Neural progenitor cell (in vitro differentiated cells): ENCODE measurements around the gene P3H2. TPM values are rescaled to one million over a fixed set of nuclear protein-coding genes. Genes with fewer than 3 reads are reported as not detected.

ENCODE experiments used
- DNase-seq: peaks from one replicate; pipeline ENCODE4 v3.0.0-alpha.2; 2016; ENCODE audit warnings: low spot score
- H2AFZ ChIP-seq: fragments of 200-600 bp; sonication (generic); replicated peaks from 2 replicates; pipeline ENCODE4 v1.6.1; 2016; ENCODE audit warnings: antibody characterized with exemption
- H3F3A ChIP-seq: fragments of 200-600 bp; sonication (generic); 2 replicates; pipeline ENCODE4 v1.6.1; 2016; ENCODE audit warnings: antibody characterized with exemption, low read depth
- H3K27ac ChIP-seq: fragments of 200-600 bp; sonication (generic); 2 replicates; pipeline ENCODE4 v1.5.1; 2016; ENCODE audit warnings: mild to moderate bottlenecking
- H3K27me3 ChIP-seq: fragments of 200-600 bp; sonication (generic); 2 replicates; pipeline ENCODE4 v1.6.1; 2016; ENCODE audit warnings: mild to moderate bottlenecking, moderate library complexity
- H3K36me3 ChIP-seq: fragments of 200-600 bp; sonication (generic); 2 replicates; pipeline ENCODE4 v1.5.1; 2016
- H3K4me1 ChIP-seq: fragments of 200-600 bp; sonication (generic); 2 replicates; pipeline ENCODE4 v1.6.1; 2016; ENCODE audit warnings: mixed run types
- H3K4me2 ChIP-seq: fragments of 200-600 bp; sonication (generic); 2 replicates; pipeline ENCODE4 v1.6.1; 2016
- H3K4me3 ChIP-seq: fragments of 200-600 bp; sonication (generic); 2 replicates; pipeline ENCODE4 v1.5.1; 2016
- H3K79me2 ChIP-seq: fragments of 200-600 bp; sonication (generic); 2 replicates; pipeline ENCODE4 v1.6.1; 2016; ENCODE audit warnings: low read depth
- H3K9ac ChIP-seq: fragments of 200-600 bp; sonication (generic); 2 replicates; pipeline ENCODE4 v1.6.1; 2016
- H3K9me3 ChIP-seq: fragments of 200-600 bp; sonication (generic); 2 replicates; pipeline ENCODE4 v1.5.1; 2016; ENCODE audit warnings: low read depth
- H4K20me1 ChIP-seq: fragments of 200-600 bp; sonication (generic); 2 replicates; pipeline ENCODE4 v1.6.1; 2016; ENCODE audit warnings: low read depth
- H3K27ac Mint-ChIP-seq: 3 replicates; pipeline ENCODE4 v1.8.0; 2021; ENCODE audit warnings: mixed read lengths
- H3K27me3 Mint-ChIP-seq: 2 replicates; pipeline ENCODE4 v1.8.0; 2022; ENCODE audit warnings: low read depth, mild to moderate bottlenecking, inconsistent platforms, moderate library complexity, mixed read lengths; ENCODE audit not compliant: insufficient read depth
- H3K36me3 Mint-ChIP-seq: 3 replicates; pipeline ENCODE4 v1.8.0; 2021; ENCODE audit warnings: mixed read lengths
- H3K4me1 Mint-ChIP-seq: 3 replicates; pipeline ENCODE4 v1.8.0; 2021; ENCODE audit warnings: mixed read lengths
- H3K4me3 Mint-ChIP-seq: 3 replicates; pipeline ENCODE4 v1.8.0; 2021; ENCODE audit warnings: mild to moderate bottlenecking, moderate library complexity, mixed read lengths
- H3K9me3 Mint-ChIP-seq: 3 replicates; pipeline ENCODE4 v1.8.0; 2020; ENCODE audit warnings: mixed read lengths
- CTCF ChIP-seq: fragments of 200-600 bp; sonication (generic); IDR thresholded peaks from 2 replicates; pipeline ENCODE4 v1.5.1; 2017; ENCODE audit warnings: antibody characterized with exemption, mild to moderate bottlenecking
- EZH2 ChIP-seq: fragments of 200-600 bp; sonication (generic); IDR thresholded peaks from 2 replicates; pipeline ENCODE4 v1.6.1; 2017; ENCODE audit warnings: antibody characterized with exemption, mild to moderate bottlenecking, moderate library complexity
- EZH2phosphoT487 ChIP-seq: fragments of 200-600 bp; sonication (generic); IDR thresholded peaks from 2 replicates; pipeline ENCODE4 v1.6.1; 2017; ENCODE audit warnings: antibody characterized with exemption
- total RNA-seq: library from RNA; depleted of rRNA; stranded (reverse); fragments of >200 nt; gene quantifications from 2 replicates; pipeline ENCODE4 v1.2.3, GENCODE V29; 2015; ENCODE audit warnings: low replicate concordance

P3H2 gene
- total RNA-seq, 1 donor from 2014 or later = 21.4 TPM

GRCh38 chr3:190076601-190077394, 43.9 kb downstream of the P3H2 start:
- Mint-ChIP-seq H3K9me3 (no peaks in the 10 kb centered on the region), H3K4me3 (peak overlapping the region; percentile 29), H3K27ac (peak overlapping the region; percentile 96), H3K36me3 (peaks cover 3% of the 10 kb centered on the region), H3K4me1 (peaks cover 41% of the 10 kb centered on the region), H3K27me3 (no peaks in the 10 kb centered on the region)
- Histone ChIP-seq H2AFZ (no peak overlapping the region), H3K4me3 (no peak overlapping the region), H3K9ac (no peak overlapping the region), H3K79me2 (no peaks in the 10 kb centered on the region), H3K27ac (no peak overlapping the region), H3K4me1 (peaks cover 10% of the 10 kb centered on the region), H3K4me2 (peak overlapping the region; percentile 45), H4K20me1 (no peaks in the 10 kb centered on the region), H3K36me3 (no peaks in the 10 kb centered on the region), H3K9me3 (no peaks in the 10 kb centered on the region), H3F3A (no peaks in the 10 kb centered on the region), H3K27me3 (no peaks in the 10 kb centered on the region)
- peak; percentile 75 for DNase-seq
- TF ChIP-seq EZH2 = no peak

- Histone ChIP-seq H3K9me3 (no peaks in the 10 kb centered on the region), H3K27ac (no peak overlapping the region), H3K4me1 (peaks cover 10% of the 10 kb centered on the region), H3F3A (no peaks in the 10 kb centered on the region), H2AFZ (no peak overlapping the region), H3K9ac (no peak overlapping the region), H3K79me2 (no peaks in the 10 kb centered on the region), H3K4me3 (no peak overlapping the region), H3K27me3 (no peaks in the 10 kb centered on the region), H3K4me2 (no peak overlapping the region), H4K20me1 (no peaks in the 10 kb centered on the region), H3K36me3 (no peaks in the 10 kb centered on the region)
- Mint-ChIP-seq H3K4me1 (peaks cover 44% of the 10 kb centered on the region), H3K27me3 (no peaks in the 10 kb centered on the region), H3K4me3 (no peak overlapping the region), H3K36me3 (peaks cover 3% of the 10 kb centered on the region), H3K27ac (peak overlapping the region; percentile 96), H3K9me3 (no peaks in the 10 kb centered on the region)
- TF ChIP-seq EZH2phosphoT487 = no peak
- no peak for TF ChIP-seq EZH2
- TF ChIP-seq CTCF = no peak
- DNase-seq = no peak
These were observed 44.6 kb downstream of the P3H2 start for GRCh38 chr3:190076136-190076535.

GRCh38 chr3:190074817-190075216, 45.9 kb downstream of the P3H2 start:
- Mint-ChIP-seq H3K27me3 (no peaks in the 10 kb centered on the region), H3K4me3 (no peak overlapping the region), H3K27ac (peak overlapping the region; percentile 81), H3K4me1 (peaks cover 53% of the 10 kb centered on the region), H3K9me3 (no peaks in the 10 kb centered on the region), H3K36me3 (no peaks in the 10 kb centered on the region)
- Histone ChIP-seq H2AFZ (no peak overlapping the region), H4K20me1 (no peaks in the 10 kb centered on the region), H3F3A (no peaks in the 10 kb centered on the region), H3K36me3 (no peaks in the 10 kb centered on the region), H3K9me3 (no peaks in the 10 kb centered on the region), H3K4me2 (no peak overlapping the region), H3K27ac (no peak overlapping the region), H3K4me3 (no peak overlapping the region), H3K79me2 (no peaks in the 10 kb centered on the region), H3K27me3 (no peaks in the 10 kb centered on the region), H3K9ac (no peak overlapping the region), H3K4me1 (peaks cover 10% of the 10 kb centered on the region)
- no peak for DNase-seq
- TF ChIP-seq CTCF = no peak
- TF ChIP-seq EZH2 = no peak
- no peak for TF ChIP-seq EZH2phosphoT487
